Measurements from ENCODE around the gene HAPSTR1.
"Not testable (repeated sequence)": the region's sequence is repeated elsewhere in the genome, so short reads cannot be mapped to it uniquely, and the experiment has no call there.

The HAPSTR1 gene, protein sequence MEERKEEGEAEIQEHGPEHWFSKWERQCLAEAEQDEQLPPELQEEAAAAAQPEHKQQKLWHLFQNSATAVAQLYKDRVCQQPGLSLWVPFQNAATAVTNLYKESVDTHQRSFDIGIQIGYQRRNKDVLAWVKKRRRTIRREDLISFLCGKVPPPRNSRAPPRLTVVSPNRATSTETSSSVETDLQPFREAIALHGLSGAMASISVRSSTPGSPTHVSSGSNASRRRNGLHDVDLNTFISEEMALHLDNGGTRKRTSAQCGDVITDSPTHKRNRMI

DNA sequence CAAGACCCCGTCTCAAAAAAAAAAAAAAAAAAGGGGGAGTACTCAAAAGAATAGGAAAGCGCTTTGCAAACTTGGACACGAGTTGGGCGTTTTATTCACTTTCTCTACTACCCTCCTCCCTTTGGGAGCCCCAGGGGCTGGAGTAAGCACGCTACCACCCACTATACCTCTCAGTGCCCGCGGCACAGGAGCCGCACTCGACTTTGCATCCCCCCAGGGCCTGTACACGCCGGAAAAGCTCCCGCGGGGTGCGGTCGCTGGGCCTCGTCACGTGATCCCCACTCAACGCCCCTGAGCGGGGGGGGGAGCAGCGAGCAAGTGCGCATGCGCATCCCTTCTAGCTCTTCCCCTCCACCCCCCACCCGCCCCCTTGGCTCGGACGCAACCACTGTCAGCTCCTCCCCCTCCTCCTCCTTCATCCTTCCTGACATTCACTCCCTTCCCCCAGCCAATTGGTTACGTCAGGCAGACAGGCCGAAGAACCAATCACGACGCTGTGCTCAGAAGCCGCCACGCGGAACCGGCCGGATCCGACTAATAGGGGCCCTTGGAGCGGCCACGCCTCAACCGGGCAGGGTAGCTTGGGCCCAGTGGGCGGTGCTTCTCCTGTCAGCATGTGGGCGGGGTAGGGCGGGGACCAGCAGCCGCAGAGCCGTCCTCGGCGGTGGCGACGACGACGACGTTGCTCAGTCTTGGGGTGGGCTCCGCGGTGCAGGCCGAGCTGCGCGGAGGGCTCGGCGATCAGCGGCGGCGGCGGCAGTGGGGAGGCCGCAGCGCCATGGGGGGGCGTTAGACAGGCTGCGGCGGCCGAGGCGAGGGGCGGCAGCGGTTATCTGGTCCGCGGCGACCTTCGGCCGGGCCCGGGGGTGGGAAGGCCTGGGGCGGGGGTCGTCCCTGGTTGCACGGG, at the start of gene HAPSTR1:
Gene HAPSTR1 (plus strand): TSS at position 685 of the 907 bp plus-strand sequence. CDS start 401 bp downstream, outside the sequence.
- TF ChIP-seq JUND (IDR thresholded peaks at IDR 0.05; ENCODE audit: low read depth) = no peak
- peak; percentile 94 to 100 for DNase-seq (ENCODE audit: low read depth in 1 of 2, low spot score in 1 of 2)
- in situ Hi-C loops (cut with HindIII; ENCODE audit: low pct_unique_long_range_greater_than_20kb, low sequenced_read_pairs) = no loop called here

DNA sequence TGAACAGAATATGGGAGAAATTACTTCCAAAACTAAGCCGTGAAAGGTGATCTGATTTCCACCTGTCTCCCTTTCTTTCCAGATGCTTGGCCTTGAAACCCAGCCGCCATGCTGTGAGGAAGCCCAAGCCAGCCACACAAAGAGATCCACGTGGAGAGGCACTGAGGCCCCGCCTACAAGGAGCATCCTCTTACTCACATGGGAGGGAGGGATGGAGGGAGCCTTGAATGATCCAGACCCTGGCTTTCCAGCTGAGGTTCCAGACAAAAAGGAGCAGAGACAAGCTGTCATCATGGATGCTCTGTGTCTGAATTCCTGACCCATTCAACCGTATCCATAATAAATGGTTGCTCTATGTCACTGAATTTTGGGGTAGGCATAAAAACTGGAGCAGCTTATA, 48.9 kb upstream of the HAPSTR1 start:
- TF ChIP-seq JUND (IDR thresholded peaks at IDR 0.05; ENCODE audit: low read depth) = no peak
- in situ Hi-C loops (cut with HindIII; ENCODE audit: low pct_unique_long_range_greater_than_20kb, low sequenced_read_pairs) = no loop called here
- DNase-seq (ENCODE audit: low read depth in 1 of 2, low spot score in 1 of 2) = no peak

DNA sequence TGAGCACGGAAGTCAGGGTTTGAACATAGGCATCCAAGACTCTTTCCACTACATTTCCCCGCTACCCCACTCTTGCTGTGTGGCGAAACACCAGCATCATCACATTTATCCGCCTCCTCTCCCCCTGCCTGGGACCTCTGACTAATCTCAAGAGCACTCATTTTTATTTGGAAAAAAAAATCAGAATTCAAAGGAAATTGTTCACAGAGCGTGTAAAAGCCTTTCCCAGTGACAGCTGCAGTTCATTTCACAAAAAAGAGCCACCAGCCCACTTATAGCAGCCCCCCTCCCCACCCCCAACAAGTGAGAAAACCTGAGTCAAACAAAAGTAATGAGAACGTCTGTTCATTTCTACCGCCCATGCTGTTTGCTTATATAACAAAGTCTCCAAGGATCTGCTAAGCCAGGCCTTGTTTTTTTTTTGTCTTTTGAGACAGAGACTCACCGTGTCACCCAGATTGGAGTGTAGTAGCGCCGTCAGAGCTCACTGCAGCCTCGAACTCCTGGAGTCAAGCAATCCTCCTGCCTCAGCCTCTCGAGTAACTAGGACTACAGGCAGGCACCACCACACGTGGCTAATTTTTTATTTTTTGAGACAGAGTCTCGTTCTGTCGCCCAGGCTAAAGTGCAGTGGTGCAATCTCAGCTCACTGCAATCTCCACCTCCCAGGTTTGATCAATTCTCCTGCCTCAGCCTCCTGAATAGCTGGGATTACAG, 48.3 kb upstream of the HAPSTR1 start:
- DNase-seq (ENCODE audit: low read depth in 1 of 2, low spot score in 1 of 2) = no peak
- no peak for TF ChIP-seq JUND (IDR thresholded peaks at IDR 0.05; ENCODE audit: low read depth)
- in situ Hi-C loops (cut with HindIII; ENCODE audit: low pct_unique_long_range_greater_than_20kb, low sequenced_read_pairs) = no loop called here

- in situ Hi-C loops (cut with HindIII; ENCODE audit: low pct_unique_long_range_greater_than_20kb, low sequenced_read_pairs); DNase-seq (ENCODE audit: low read depth in 1 of 2, low spot score in 1 of 2): not testable (repeated sequence)
Observed at GRCh38 chr16:9045562-9045961, 45.9 kb upstream of the HAPSTR1 start.

DNA sequence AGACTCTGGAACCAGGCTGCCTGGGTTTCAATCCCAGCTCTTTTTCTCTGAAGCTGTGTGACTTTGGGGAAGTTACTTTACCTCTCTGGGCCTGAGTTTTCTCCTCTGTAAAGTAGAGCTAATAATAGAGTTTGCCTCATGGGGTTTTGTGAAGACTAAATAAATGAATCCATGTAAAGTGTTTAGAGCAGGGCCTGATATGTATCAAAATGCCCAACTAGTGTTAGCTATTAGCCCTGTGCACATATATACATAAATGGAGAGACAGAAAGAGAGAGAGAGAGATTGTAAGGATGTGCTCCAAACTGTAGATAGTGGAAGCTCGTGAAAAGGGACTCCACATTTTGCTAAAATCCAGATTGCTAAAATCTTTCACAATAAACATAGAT, 44.8 kb upstream of the HAPSTR1 start:
- no peak for TF ChIP-seq JUND (IDR thresholded peaks at IDR 0.05; ENCODE audit: low read depth)
- in situ Hi-C loops (cut with HindIII; ENCODE audit: low pct_unique_long_range_greater_than_20kb, low sequenced_read_pairs) = no loop called here
- no peak for DNase-seq (ENCODE audit: low read depth in 1 of 2, low spot score in 1 of 2)

DNA sequence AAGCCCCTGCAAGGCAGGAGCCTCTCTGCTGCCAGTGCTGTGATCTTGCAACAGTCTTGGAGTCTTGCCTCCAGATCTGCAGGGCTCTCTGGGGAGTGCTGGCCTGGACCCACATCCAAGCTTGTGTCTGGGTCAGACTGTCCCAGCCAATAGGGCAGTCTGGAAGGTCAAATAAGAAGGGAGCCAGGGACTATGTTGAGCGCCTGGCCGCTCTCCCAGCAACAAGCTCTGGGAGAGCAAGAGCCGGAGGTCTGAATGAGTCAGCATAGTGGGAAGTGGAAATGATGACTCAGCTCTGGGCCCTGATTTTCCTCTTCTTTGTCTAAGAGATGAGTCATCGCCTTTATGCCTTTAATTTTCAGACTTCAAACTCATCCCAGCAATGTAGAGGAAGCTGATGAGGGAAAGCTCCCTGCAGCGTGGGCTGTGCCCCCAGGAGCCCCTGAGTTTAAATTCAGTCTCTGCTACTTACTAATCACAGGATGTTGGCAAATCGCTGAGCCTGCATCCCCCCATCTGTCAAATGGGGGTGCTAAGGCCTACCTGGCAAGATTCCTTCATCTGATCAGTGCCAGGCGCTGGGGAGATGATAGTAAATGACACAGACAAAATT, 43.6 kb upstream of the HAPSTR1 start:
- in situ Hi-C loops (cut with HindIII; ENCODE audit: low pct_unique_long_range_greater_than_20kb, low sequenced_read_pairs) = no loop called here
- DNase-seq (ENCODE audit: low read depth in 1 of 2, low spot score in 1 of 2) = peak; percentile 32 to 95
- peak; percentile 58; the same call in 1 of the 2 replicates for TF ChIP-seq JUND (IDR thresholded peaks at IDR 0.05; ENCODE audit: low read depth)

- in situ Hi-C loops (cut with HindIII; ENCODE audit: low pct_unique_long_range_greater_than_20kb, low sequenced_read_pairs) = no loop called here
- no peak for DNase-seq (ENCODE audit: low read depth in 1 of 2, low spot score in 1 of 2)
- no peak for TF ChIP-seq JUND (IDR thresholded peaks at IDR 0.05; ENCODE audit: low read depth)
Observed at GRCh38 chr16:9048302-9048700, 43.1 kb upstream of the HAPSTR1 start.

GRCh38 chr16:9049241-9049640, 42.2 kb upstream of the HAPSTR1 start:
- TF ChIP-seq JUND (IDR thresholded peaks at IDR 0.05; ENCODE audit: low read depth) = no peak
- in situ Hi-C loops (cut with HindIII; ENCODE audit: low pct_unique_long_range_greater_than_20kb, low sequenced_read_pairs) = no loop called here
- DNase-seq (ENCODE audit: low read depth in 1 of 2, low spot score in 1 of 2) = no peak

GRCh38 chr16:9050102-9050830, 41.2 kb upstream of the HAPSTR1 start:
- in situ Hi-C loops (cut with HindIII; ENCODE audit: low pct_unique_long_range_greater_than_20kb, low sequenced_read_pairs) = no loop called here
- TF ChIP-seq JUND (IDR thresholded peaks at IDR 0.05; ENCODE audit: low read depth) = no peak
- DNase-seq (ENCODE audit: low read depth in 1 of 2, low spot score in 1 of 2) = peak in 1 of 2 experiments; percentile 36

GRCh38 chr16:9053006-9053601, 38.3 kb upstream of the HAPSTR1 start:
- no peak for TF ChIP-seq JUND (IDR thresholded peaks at IDR 0.05; ENCODE audit: low read depth)
- DNase-seq (ENCODE audit: low read depth in 1 of 2, low spot score in 1 of 2) = peak; percentile 25 to 93
- in situ Hi-C loops (cut with HindIII; ENCODE audit: low pct_unique_long_range_greater_than_20kb, low sequenced_read_pairs) = no loop called here

DNA sequence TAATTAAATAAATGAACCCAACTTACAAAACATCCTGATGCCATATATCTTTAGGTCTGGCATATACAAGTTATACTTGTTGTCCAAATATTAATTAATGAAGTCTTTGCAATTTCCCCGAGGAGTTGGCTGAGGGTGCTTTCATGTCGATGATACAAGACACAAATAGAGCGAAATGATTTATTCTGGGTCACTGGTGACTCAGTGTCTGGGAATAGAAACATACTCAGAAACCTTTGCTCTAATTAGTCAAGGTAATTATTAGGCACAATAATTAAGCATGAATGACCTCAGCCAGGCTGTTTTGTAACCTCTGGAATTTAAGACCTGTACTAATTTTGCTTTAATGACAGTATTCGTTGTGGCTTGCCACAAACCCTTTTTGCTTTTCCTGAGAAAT, 37.0 kb upstream of the HAPSTR1 start:
- no peak for TF ChIP-seq JUND (IDR thresholded peaks at IDR 0.05; ENCODE audit: low read depth)
- in situ Hi-C loops (cut with HindIII; ENCODE audit: low pct_unique_long_range_greater_than_20kb, low sequenced_read_pairs) = no loop called here
- no peak for DNase-seq (ENCODE audit: low read depth in 1 of 2, low spot score in 1 of 2)
